HEK293 (cell line): ENCODE data around the gene RPS10.

ENCODE experiments used
- GLI2 ChIP-seq: fragments of 450-650 bp; formaldehyde crosslinking; IDR thresholded peaks from 2 replicates; pipeline ENCODE4; 2017; ENCODE audit warnings: missing biosample characterization, missing genetic modification characterization, low read depth, borderline replicate concordance
- GLIS1 ChIP-seq: fragments of 450-650 bp; formaldehyde crosslinking; IDR thresholded peaks from 2 replicates; pipeline ENCODE4 v1.5.1; 2016; ENCODE audit warnings: missing biosample characterization, missing genetic modification characterization
- IKZF3 ChIP-seq: fragments of 450-650 bp; IDR thresholded peaks from 2 replicates; pipeline ENCODE4 v1.5.0; 2018; ENCODE audit warnings: missing biosample characterization, mild to moderate bottlenecking, missing genetic modification characterization, moderate library complexity
- KLF17 ChIP-seq: fragments of 450-650 bp; formaldehyde crosslinking; IDR thresholded peaks from 2 replicates; pipeline ENCODE4 v1.5.1; 2016; ENCODE audit warnings: missing biosample characterization, missing genetic modification characterization
- KLF7 ChIP-seq: fragments of 450-650 bp; formaldehyde crosslinking; IDR thresholded peaks from 2 replicates; pipeline ENCODE4 v1.5.1; 2016; ENCODE audit warnings: missing biosample characterization, missing genetic modification characterization, borderline replicate concordance
- MYNN ChIP-seq: fragments of 450-650 bp; formaldehyde crosslinking; IDR thresholded peaks from 2 replicates; pipeline ENCODE4 v1.5.1; 2016; ENCODE audit warnings: missing biosample characterization, missing genetic modification characterization, borderline replicate concordance
- PRDM6 ChIP-seq: fragments of 450-650 bp; formaldehyde crosslinking; IDR thresholded peaks from 2 replicates; pipeline ENCODE4 v1.5.1; 2017; ENCODE audit warnings: missing biosample characterization, missing genetic modification characterization
- TRIM28 ChIP-seq: IDR thresholded peaks from 2 replicates; pipeline ENCODE4 v1.6.1; 2011; ENCODE audit warnings: low read length, control low read depth, borderline replicate concordance
- WT1 ChIP-seq: fragments of 450-650 bp; formaldehyde crosslinking; IDR thresholded peaks from 2 replicates; pipeline ENCODE4 v1.5.1; 2016; ENCODE audit warnings: missing biosample characterization, missing genetic modification characterization
- ZBTB21 ChIP-seq: fragments of 450-650 bp; formaldehyde crosslinking; IDR thresholded peaks from 2 replicates; pipeline ENCODE4 v1.5.1; 2017; ENCODE audit warnings: missing biosample characterization, missing genetic modification characterization
- ZBTB8A ChIP-seq: fragments of 450-650 bp; formaldehyde crosslinking; IDR thresholded peaks from 2 replicates; pipeline ENCODE4 v1.5.1; 2016; ENCODE audit warnings: missing biosample characterization, missing genetic modification characterization
- ZNF10 ChIP-seq: fragments of 450-650 bp; formaldehyde crosslinking; IDR thresholded peaks from 2 replicates; pipeline ENCODE4 v1.5.1; 2017; ENCODE audit warnings: missing biosample characterization, missing genetic modification characterization
- ZNF146 ChIP-seq: fragments of 450-650 bp; formaldehyde crosslinking; IDR thresholded peaks from 2 replicates; pipeline ENCODE4 v1.5.1; 2016; ENCODE audit warnings: missing biosample characterization, missing genetic modification characterization
- ZNF155 ChIP-seq: fragments of 450-650 bp; formaldehyde crosslinking; IDR thresholded peaks from 2 replicates; pipeline ENCODE4 v1.5.1; 2016; ENCODE audit warnings: missing biosample characterization, missing genetic modification characterization
- ZNF175 ChIP-seq: fragments of 450-650 bp; formaldehyde crosslinking; IDR thresholded peaks from 2 replicates; pipeline ENCODE4 v1.5.1; 2016; ENCODE audit warnings: missing biosample characterization, missing genetic modification characterization
- ZNF18 ChIP-seq: fragments of 450-650 bp; formaldehyde crosslinking; IDR thresholded peaks from 2 replicates; pipeline ENCODE4 v1.5.1; 2016; ENCODE audit warnings: missing biosample characterization, missing genetic modification characterization
- ZNF2 ChIP-seq: fragments of 450-650 bp; formaldehyde crosslinking; IDR thresholded peaks from 2 replicates; pipeline ENCODE4 v1.5.1; 2016; ENCODE audit warnings: missing biosample characterization, missing genetic modification characterization
- ZNF211 ChIP-seq: fragments of 450-650 bp; formaldehyde crosslinking; IDR thresholded peaks from 2 replicates; pipeline ENCODE4 v1.5.1; 2016; ENCODE audit warnings: low read depth, missing biosample characterization, missing genetic modification characterization
- ZNF221 ChIP-seq: fragments of 450-650 bp; formaldehyde crosslinking; IDR thresholded peaks from 2 replicates; pipeline ENCODE4 v1.5.1; 2017; ENCODE audit warnings: missing biosample characterization, missing genetic modification characterization, borderline replicate concordance
- ZNF366 ChIP-seq: fragments of 450-650 bp; formaldehyde crosslinking; conservative IDR thresholded peaks from 2 replicates; pipeline ENCODE4 v1.5.1; 2016; ENCODE audit warnings: missing biosample characterization, missing genetic modification characterization
- ZNF501 ChIP-seq: fragments of 450-650 bp; formaldehyde crosslinking; IDR thresholded peaks from 2 replicates; pipeline ENCODE4 v1.5.1; 2016; ENCODE audit warnings: missing biosample characterization, missing genetic modification characterization
- ZNF521 ChIP-seq: fragments of 450-650 bp; formaldehyde crosslinking; IDR thresholded peaks from 2 replicates; pipeline ENCODE4 v1.5.1; 2017; ENCODE audit warnings: missing biosample characterization, mild to moderate bottlenecking, missing genetic modification characterization
- ZNF555 ChIP-seq: fragments of 450-650 bp; formaldehyde crosslinking; conservative IDR thresholded peaks from 2 replicates; pipeline ENCODE4 v1.5.1; 2017; ENCODE audit warnings: missing biosample characterization, mild to moderate bottlenecking, missing genetic modification characterization, inconsistent platforms
- ZNF626 ChIP-seq: fragments of 450-650 bp; sonication (Bioruptor Pico); formaldehyde crosslinking; IDR thresholded peaks from 2 replicates; pipeline ENCODE4 v1.5.1; 2018; ENCODE audit warnings: missing biosample characterization, missing genetic modification characterization, inconsistent platforms
- ZNF629 ChIP-seq: fragments of 450-650 bp; formaldehyde crosslinking; IDR thresholded peaks from 2 replicates; pipeline ENCODE4 v1.5.1; 2017; ENCODE audit warnings: missing biosample characterization, missing genetic modification characterization
- ZNF639 ChIP-seq: fragments of 450-650 bp; formaldehyde crosslinking; IDR thresholded peaks from 2 replicates; pipeline ENCODE4 v1.5.1; 2016; ENCODE audit warnings: missing biosample characterization, missing genetic modification characterization
- ZNF660 ChIP-seq: fragments of 450-650 bp; IDR thresholded peaks from 2 replicates; pipeline ENCODE4 v1.5.1; 2018; ENCODE audit warnings: missing biosample characterization, mild to moderate bottlenecking, missing genetic modification characterization
- ZNF692 ChIP-seq: fragments of 450-650 bp; formaldehyde crosslinking; IDR thresholded peaks from 2 replicates; pipeline ENCODE4 v1.5.1; 2016; ENCODE audit warnings: missing biosample characterization, missing genetic modification characterization
- ZNF792 ChIP-seq: fragments of 450-650 bp; formaldehyde crosslinking; IDR thresholded peaks from 2 replicates; pipeline ENCODE4 v1.5.1; 2016; ENCODE audit warnings: missing biosample characterization, missing genetic modification characterization
- ZSCAN18 ChIP-seq: fragments of 450-650 bp; formaldehyde crosslinking; IDR thresholded peaks from 2 replicates; pipeline ENCODE4 v1.5.1; 2016; ENCODE audit warnings: missing biosample characterization, missing genetic modification characterization

Gene RPS10

GRCh38 chr6:34386316-34387137, 39.3 kb downstream of the RPS10 start (continued):
- TF ChIP-seq ZNF18 (peak; percentile 27; the same call in 1 of the 2 replicates), ZSCAN18 (no peak), PRDM6 (tag by site-specific recombination) (peak; percentile 98), ZBTB8A (peak; percentile 21; the same call in 1 of the 2 replicates), KLF17 (tag by site-specific recombination) (peak; percentile 67), ZNF10 (tag by site-specific recombination) (peak; percentile 41; the same call in 1 of the 2 replicates), KLF7 (0 out of 2 replicates have a peak, but pooled peaks have one; percentile 11), ZNF660 (tag by site-specific recombination) (peak; percentile 44; the same call in 1 of the 2 replicates), ZNF629 (tag by site-specific recombination) (peak; percentile 97), ZNF175 (tag by site-specific recombination) (no peak), ZNF2 (tag by site-specific recombination) (peak; percentile 92), ZNF146 (peak; percentile 44; the same call in 1 of the 2 replicates), ZNF211 (tag by site-specific recombination) (peak; percentile 79; the same call in 1 of the 2 replicates), ZNF221 (peak; percentile 33; the same call in 1 of the 2 replicates), TRIM28 (peak; percentile 72), ZNF155 (tag by site-specific recombination) (no peak), MYNN (tag by site-specific recombination) (peak; percentile 91), WT1 (tag by site-specific recombination) (peak; percentile 89), ZNF626 (tag by site-specific recombination) (no peak), GLIS1 (tag by site-specific recombination) (no peak), ZNF366 (peak; percentile 57; the same call in 1 of the 2 replicates), GLI2 (tag by site-specific recombination) (0 out of 2 replicates have a peak, but pooled peaks have one; percentile 22), ZBTB21 (tag by site-specific recombination) (peak; percentile 84), ZNF639 (tag by site-specific recombination) (peak; percentile 87; the same call in 1 of the 2 replicates), ZNF555 (tag by site-specific recombination) (no peak), IKZF3 (tag by site-specific recombination) (peak; percentile 85), ZNF692 (tag by site-specific recombination) (0 out of 2 replicates have a peak, but pooled peaks have one; percentile 53), ZNF792 (no peak), ZNF521 (tag by site-specific recombination) (no peak), ZNF501 (0 out of 2 replicates have a peak, but pooled peaks have one; percentile 28)
